HEK293 (cell line): ENCODE results near the gene LRRC46.

Experiments
- EGR2 ChIP-seq: fragments of 450-650 bp; formaldehyde crosslinking; IDR thresholded peaks from 2 replicates; pipeline ENCODE4 v1.5.1; 2016; ENCODE audit warnings: low read depth, missing biosample characterization, missing genetic modification characterization
- HOXC10 ChIP-seq: sonication (generic); formaldehyde crosslinking; IDR thresholded peaks from 2 replicates; pipeline ENCODE4 v1.8.1; 2023; ENCODE audit warnings: mild to moderate bottlenecking, missing genetic modification reagents
- HOXD13 ChIP-seq: sonication (generic); formaldehyde crosslinking; IDR thresholded peaks from 2 replicates; pipeline ENCODE4 v1.8.0; 2022; ENCODE audit warnings: missing genetic modification reagents, borderline replicate concordance
- KLF10 ChIP-seq: fragments of 450-650 bp; IDR thresholded peaks from 2 replicates; pipeline ENCODE4 v1.5.1; 2018; ENCODE audit warnings: missing biosample characterization, mild to moderate bottlenecking, missing genetic modification characterization
- KLF16 ChIP-seq: fragments of 450-650 bp; formaldehyde crosslinking; IDR thresholded peaks from 2 replicates; pipeline ENCODE4 v1.5.1; 2017; ENCODE audit warnings: missing biosample characterization, missing genetic modification characterization
- KLF7 ChIP-seq: fragments of 450-650 bp; formaldehyde crosslinking; IDR thresholded peaks from 2 replicates; pipeline ENCODE4 v1.5.1; 2016; ENCODE audit warnings: missing biosample characterization, missing genetic modification characterization, borderline replicate concordance
- SETDB1 ChIP-seq: IDR thresholded peaks from one replicate; pipeline ENCODE4 v1.6.1; 2017; ENCODE audit warnings: mild to moderate bottlenecking, low read length, moderate library complexity, mixed read lengths; ENCODE audit not compliant: insufficient read length
- YY1 ChIP-seq: fragments of 450-650 bp; formaldehyde crosslinking; IDR thresholded peaks from 2 replicates; pipeline ENCODE4 v1.5.1; 2018; ENCODE audit warnings: missing biosample characterization, missing genetic modification characterization
- ZBTB20 ChIP-seq: fragments of 450-650 bp; formaldehyde crosslinking; IDR thresholded peaks from 2 replicates; pipeline ENCODE4 v1.5.1; 2016; ENCODE audit warnings: missing biosample characterization, missing genetic modification characterization
- ZFHX2 ChIP-seq: fragments of 450-650 bp; formaldehyde crosslinking; conservative IDR thresholded peaks from 2 replicates; pipeline ENCODE4 v1.5.1; 2016; ENCODE audit warnings: missing biosample characterization, missing genetic modification characterization
- ZFP69B ChIP-seq: fragments of 450-650 bp; formaldehyde crosslinking; IDR thresholded peaks from 2 replicates; pipeline ENCODE4 v1.5.1; 2016; ENCODE audit warnings: missing biosample characterization, missing genetic modification characterization
- ZNF133 ChIP-seq: fragments of 450-650 bp; formaldehyde crosslinking; IDR thresholded peaks from 2 replicates; pipeline ENCODE4 v1.5.1; 2016; ENCODE audit warnings: missing biosample characterization, missing genetic modification characterization
- ZNF174 ChIP-seq: fragments of 450-650 bp; formaldehyde crosslinking; IDR thresholded peaks from 2 replicates; pipeline ENCODE4 v1.5.0; 2017; ENCODE audit warnings: missing biosample characterization, mild to moderate bottlenecking, missing genetic modification characterization
- ZNF19 ChIP-seq: fragments of 450-650 bp; formaldehyde crosslinking; IDR thresholded peaks from 2 replicates; pipeline ENCODE4; 2016; ENCODE audit warnings: missing biosample characterization, missing genetic modification characterization, low read depth
- ZNF23 ChIP-seq: fragments of 450-650 bp; formaldehyde crosslinking; IDR thresholded peaks from 2 replicates; pipeline ENCODE4 v1.5.1; 2016; ENCODE audit warnings: missing biosample characterization, missing genetic modification characterization, borderline replicate concordance
- ZNF248 ChIP-seq: fragments of 450-650 bp; formaldehyde crosslinking; IDR thresholded peaks from 2 replicates; pipeline ENCODE4 v1.5.1; 2017; ENCODE audit warnings: missing biosample characterization, missing genetic modification characterization
- ZNF292 ChIP-seq: fragments of 450-650 bp; formaldehyde crosslinking; IDR thresholded peaks from 2 replicates; pipeline ENCODE4 v1.5.1; 2016; ENCODE audit warnings: low read depth, missing biosample characterization, missing genetic modification characterization, borderline replicate concordance
- ZNF324 ChIP-seq: fragments of 450-650 bp; formaldehyde crosslinking; IDR thresholded peaks from 2 replicates; pipeline ENCODE4 v1.5.1; 2016; ENCODE audit warnings: missing biosample characterization, missing genetic modification characterization
- ZNF362 ChIP-seq: fragments of 450-650 bp; formaldehyde crosslinking; IDR thresholded peaks from 2 replicates; pipeline ENCODE4 v1.5.1; 2016; ENCODE audit warnings: missing biosample characterization, missing genetic modification characterization
- ZNF394 ChIP-seq: fragments of 450-650 bp; formaldehyde crosslinking; IDR thresholded peaks from 2 replicates; pipeline ENCODE4 v1.5.1; 2016; ENCODE audit warnings: missing biosample characterization, missing genetic modification characterization, mild to moderate bottlenecking, moderate library complexity, borderline replicate concordance
- ZNF404 ChIP-seq: fragments of 450-650 bp; formaldehyde crosslinking; IDR thresholded peaks from 2 replicates; pipeline ENCODE4 v1.5.1; 2017; ENCODE audit warnings: missing biosample characterization, missing genetic modification characterization
- ZNF488 ChIP-seq: fragments of 450-650 bp; formaldehyde crosslinking; IDR thresholded peaks from 2 replicates; pipeline ENCODE4 v1.5.1; 2016; ENCODE audit warnings: missing biosample characterization, missing genetic modification characterization
- ZNF521 ChIP-seq: fragments of 450-650 bp; formaldehyde crosslinking; IDR thresholded peaks from 2 replicates; pipeline ENCODE4 v1.5.1; 2017; ENCODE audit warnings: missing biosample characterization, mild to moderate bottlenecking, missing genetic modification characterization
- ZNF544 ChIP-seq: fragments of 450-650 bp; formaldehyde crosslinking; IDR thresholded peaks from 2 replicates; pipeline ENCODE4 v1.5.0; 2017; ENCODE audit warnings: missing biosample characterization, missing genetic modification characterization
- ZNF558 ChIP-seq: fragments of 450-650 bp; formaldehyde crosslinking; IDR thresholded peaks from 2 replicates; pipeline ENCODE4 v1.5.1; 2016; ENCODE audit warnings: missing biosample characterization, missing genetic modification characterization
- ZNF621 ChIP-seq: fragments of 450-650 bp; formaldehyde crosslinking; IDR thresholded peaks from 2 replicates; pipeline ENCODE4 v1.5.1; 2017; ENCODE audit warnings: missing biosample characterization, missing genetic modification characterization
- ZNF626 ChIP-seq: fragments of 450-650 bp; sonication (Bioruptor Pico); formaldehyde crosslinking; IDR thresholded peaks from 2 replicates; pipeline ENCODE4 v1.5.1; 2018; ENCODE audit warnings: missing biosample characterization, missing genetic modification characterization, inconsistent platforms
- ZNF658 ChIP-seq: fragments of 450-650 bp; formaldehyde crosslinking; IDR thresholded peaks from 2 replicates; pipeline ENCODE4; 2016; ENCODE audit warnings: missing biosample characterization, missing genetic modification characterization
- ZNF670 ChIP-seq: fragments of 450-650 bp; formaldehyde crosslinking; IDR thresholded peaks from 2 replicates; pipeline ENCODE4 v1.5.1; 2016; ENCODE audit warnings: missing biosample characterization, missing genetic modification characterization, low read depth
- TF ChIP-seq, protein P1 (sequence below): fragments of 450-650 bp; formaldehyde crosslinking; IDR thresholded peaks from 2 replicates; pipeline ENCODE4 v1.5.1; 2016; ENCODE audit warnings: missing biosample characterization, missing genetic modification characterization, borderline replicate concordance
- TF ChIP-seq, protein P2 (sequence below): fragments of 450-650 bp; formaldehyde crosslinking; IDR thresholded peaks from 2 replicates; pipeline ENCODE4 v1.5.1; 2016; ENCODE audit warnings: missing biosample characterization, missing genetic modification characterization
- TF ChIP-seq, protein P3 (sequence below): fragments of 450-650 bp; formaldehyde crosslinking; IDR thresholded peaks from 2 replicates; pipeline ENCODE4 v1.5.1; 2016; ENCODE audit warnings: missing biosample characterization, missing genetic modification characterization
- TF ChIP-seq, protein P4 (sequence below): fragments of 450-650 bp; IDR thresholded peaks from 2 replicates; pipeline ENCODE4 v1.5.1; 2018; ENCODE audit warnings: missing biosample characterization, mild to moderate bottlenecking, missing genetic modification characterization

LRRC46 gene

GRCh38 chr17:47850692-47851573 lies 19.5 kb downstream of the LRRC46 start, which contains the start of gene SP6 (continued):
- TF ChIP-seq KLF10 (no peak), ZNF133 (tag by site-specific recombination) (no peak), ZNF621 (tag by site-specific recombination) (no peak), ZNF626 (tag by site-specific recombination) (no peak), SETDB1 (no peak), KLF7 (tag by site-specific recombination) (no peak), KLF16 (peak; percentile 60), ZNF248 (no peak), ZNF362 (tag by site-specific recombination) (no peak), ZNF544 (no peak), YY1 (no peak), ZNF324 (no peak), ZNF19 (tag by site-specific recombination) (no peak), HOXD13 (CRISPR knock-in tag) (no peak), ZNF488 (tag by site-specific recombination) (no peak), EGR2 (tag by site-specific recombination) (peak; percentile 82), HOXC10 (CRISPR knock-in tag) (no peak), ZNF23 (tag by site-specific recombination) (no peak), ZBTB20 (peak; percentile 75), ZNF658 (tag by site-specific recombination) (no peak), ZNF292 (tag by site-specific recombination) (no peak), ZNF394 (tag by site-specific recombination) (no peak), ZNF174 (tag by site-specific recombination) (no peak), ZFHX2 (tag by site-specific recombination) (peak; percentile 89), ZNF558 (no peak), ZNF670 (tag by site-specific recombination) (no peak), ZNF404 (tag by site-specific recombination) (no peak), ZNF521 (tag by site-specific recombination) (no peak), ZFP69B (tag by site-specific recombination) (no peak)
- TF ChIP-seq, protein P1, sequence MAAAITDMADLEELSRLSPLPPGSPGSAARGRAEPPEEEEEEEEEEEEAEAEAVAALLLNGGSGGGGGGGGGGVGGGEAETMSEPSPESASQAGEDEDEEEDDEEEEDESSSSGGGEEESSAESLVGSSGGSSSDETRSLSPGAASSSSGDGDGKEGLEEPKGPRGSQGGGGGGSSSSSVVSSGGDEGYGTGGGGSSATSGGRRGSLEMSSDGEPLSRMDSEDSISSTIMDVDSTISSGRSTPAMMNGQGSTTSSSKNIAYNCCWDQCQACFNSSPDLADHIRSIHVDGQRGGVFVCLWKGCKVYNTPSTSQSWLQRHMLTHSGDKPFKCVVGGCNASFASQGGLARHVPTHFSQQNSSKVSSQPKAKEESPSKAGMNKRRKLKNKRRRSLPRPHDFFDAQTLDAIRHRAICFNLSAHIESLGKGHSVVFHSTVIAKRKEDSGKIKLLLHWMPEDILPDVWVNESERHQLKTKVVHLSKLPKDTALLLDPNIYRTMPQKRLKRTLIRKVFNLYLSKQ (tag by site-specific recombination) = no peak
- TF ChIP-seq, protein P2, sequence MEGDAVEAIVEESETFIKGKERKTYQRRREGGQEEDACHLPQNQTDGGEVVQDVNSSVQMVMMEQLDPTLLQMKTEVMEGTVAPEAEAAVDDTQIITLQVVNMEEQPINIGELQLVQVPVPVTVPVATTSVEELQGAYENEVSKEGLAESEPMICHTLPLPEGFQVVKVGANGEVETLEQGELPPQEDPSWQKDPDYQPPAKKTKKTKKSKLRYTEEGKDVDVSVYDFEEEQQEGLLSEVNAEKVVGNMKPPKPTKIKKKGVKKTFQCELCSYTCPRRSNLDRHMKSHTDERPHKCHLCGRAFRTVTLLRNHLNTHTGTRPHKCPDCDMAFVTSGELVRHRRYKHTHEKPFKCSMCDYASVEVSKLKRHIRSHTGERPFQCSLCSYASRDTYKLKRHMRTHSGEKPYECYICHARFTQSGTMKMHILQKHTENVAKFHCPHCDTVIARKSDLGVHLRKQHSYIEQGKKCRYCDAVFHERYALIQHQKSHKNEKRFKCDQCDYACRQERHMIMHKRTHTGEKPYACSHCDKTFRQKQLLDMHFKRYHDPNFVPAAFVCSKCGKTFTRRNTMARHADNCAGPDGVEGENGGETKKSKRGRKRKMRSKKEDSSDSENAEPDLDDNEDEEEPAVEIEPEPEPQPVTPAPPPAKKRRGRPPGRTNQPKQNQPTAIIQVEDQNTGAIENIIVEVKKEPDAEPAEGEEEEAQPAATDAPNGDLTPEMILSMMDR = peak; percentile 70
- TF ChIP-seq, protein P3, sequence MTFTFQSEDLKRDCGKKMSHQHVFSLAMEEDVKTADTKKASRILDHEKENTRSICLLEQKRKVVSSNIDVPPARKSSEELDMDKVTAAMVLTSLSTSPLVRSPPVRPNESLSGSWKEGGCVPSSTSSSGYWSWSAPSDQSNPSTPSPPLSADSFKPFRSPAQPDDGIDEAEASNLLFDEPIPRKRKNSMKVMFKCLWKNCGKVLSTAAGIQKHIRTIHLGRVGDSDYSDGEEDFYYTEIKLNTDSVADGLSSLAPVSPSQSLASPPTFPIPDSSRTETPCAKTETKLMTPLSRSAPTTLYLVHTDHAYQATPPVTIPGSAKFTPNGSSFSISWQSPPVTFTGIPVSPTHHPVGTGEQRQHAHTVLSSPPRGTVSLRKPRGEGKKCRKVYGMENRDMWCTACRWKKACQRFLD (tag by site-specific recombination) = no peak
- TF ChIP-seq, protein P4, sequence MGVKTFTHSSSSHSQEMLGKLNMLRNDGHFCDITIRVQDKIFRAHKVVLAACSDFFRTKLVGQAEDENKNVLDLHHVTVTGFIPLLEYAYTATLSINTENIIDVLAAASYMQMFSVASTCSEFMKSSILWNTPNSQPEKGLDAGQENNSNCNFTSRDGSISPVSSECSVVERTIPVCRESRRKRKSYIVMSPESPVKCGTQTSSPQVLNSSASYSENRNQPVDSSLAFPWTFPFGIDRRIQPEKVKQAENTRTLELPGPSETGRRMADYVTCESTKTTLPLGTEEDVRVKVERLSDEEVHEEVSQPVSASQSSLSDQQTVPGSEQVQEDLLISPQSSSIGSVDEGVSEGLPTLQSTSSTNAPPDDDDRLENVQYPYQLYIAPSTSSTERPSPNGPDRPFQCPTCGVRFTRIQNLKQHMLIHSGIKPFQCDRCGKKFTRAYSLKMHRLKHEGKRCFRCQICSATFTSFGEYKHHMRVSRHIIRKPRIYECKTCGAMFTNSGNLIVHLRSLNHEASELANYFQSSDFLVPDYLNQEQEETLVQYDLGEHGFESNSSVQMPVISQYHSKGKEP (tag by site-specific recombination) = no peak
